HG02938 (cell line): ENCODE results near the gene EDNRA.
A peak's percentile ranks its signal among the peaks of the same experiment; 100 is the strongest.
"Not testable (repeated sequence)": the region's sequence is repeated elsewhere in the genome, so short reads cannot be mapped to it uniquely, and the experiment has no call there.

Source experiments
- ATAC-seq: cut with Tn5 transposase; IDR thresholded peaks from one replicate; pipeline ENCODE4 v1.9.1; 2021; ENCODE audit warnings: mild to moderate bottlenecking, moderate library complexity; ENCODE audit not compliant: unreplicated experiment

EDNRA gene

GRCh38 chr4:147480891-147481576 is at the start of gene EDNRA:
Gene EDNRA (plus strand): TSS chr4:147481097. CDS start chr4:147485682, 4,585 bp downstream.
- ATAC-seq, result no peak

- not testable (repeated sequence) for ATAC-seq
Observed at GRCh38 chr4:147434370-147434769, 46.5 kb upstream of the EDNRA start.

GRCh38 chr4:147440442-147440841 is 40.5 kb upstream of the EDNRA start:
- ATAC-seq, result no peak

- no peak for ATAC-seq
Observed at GRCh38 chr4:147447786-147448185, 33.1 kb upstream of the EDNRA start.

- no peak for ATAC-seq
Observed at GRCh38 chr4:147453561-147454141, 27.2 kb upstream of the EDNRA start.

GRCh38 chr4:147456706-147457105 is 24.2 kb upstream of the EDNRA start:
- ATAC-seq, result no peak

GRCh38 chr4:147461161-147461560 is 19.7 kb upstream of the EDNRA start:
- no peak for ATAC-seq

- ATAC-seq, result no peak
Observed at GRCh38 chr4:147463065-147463464, 17.8 kb upstream of the EDNRA start.

GRCh38 chr4:147465461-147465860 is 15.4 kb upstream of the EDNRA start:
- no peak for ATAC-seq

GRCh38 chr4:147477439-147477838 is 3.5 kb upstream of the EDNRA start:
- ATAC-seq, result peak; percentile 74

- no peak for ATAC-seq
Observed at GRCh38 chr4:147479376-147479775, 1.5 kb upstream of the EDNRA start.

- ATAC-seq, result no peak
Observed at GRCh38 chr4:147479786-147480185, 1.1 kb upstream of the EDNRA start.

- no peak for ATAC-seq
Observed at GRCh38 chr4:147480502-147480890, 401 bp upstream of the EDNRA start.

GRCh38 chr4:147481577-147482109 is 746 bp downstream of the EDNRA start:
- ATAC-seq, result no peak

- ATAC-seq, result no peak
Observed at GRCh38 chr4:147482281-147482680, 1.4 kb downstream of the EDNRA start.

GRCh38 chr4:147485167-147485566 is 4.3 kb downstream of the EDNRA start:
- ATAC-seq, result no peak

- ATAC-seq, result no peak
Observed at GRCh38 chr4:147487616-147488015, 6.7 kb downstream of the EDNRA start.

GRCh38 chr4:147488556-147488955 is 7.7 kb downstream of the EDNRA start:
- ATAC-seq, result no peak

GRCh38 chr4:147491086-147491485 is 10.2 kb downstream of the EDNRA start:
- ATAC-seq, result no peak

- no peak for ATAC-seq
Observed at GRCh38 chr4:147492306-147492705, 11.4 kb downstream of the EDNRA start.

- no peak for ATAC-seq
Observed at GRCh38 chr4:147492761-147493160, 11.9 kb downstream of the EDNRA start.

GRCh38 chr4:147493307-147493706 is 12.4 kb downstream of the EDNRA start:
- no peak for ATAC-seq
